ENCODE results near the gene RAB11A.

RAB11A gene

DNA sequence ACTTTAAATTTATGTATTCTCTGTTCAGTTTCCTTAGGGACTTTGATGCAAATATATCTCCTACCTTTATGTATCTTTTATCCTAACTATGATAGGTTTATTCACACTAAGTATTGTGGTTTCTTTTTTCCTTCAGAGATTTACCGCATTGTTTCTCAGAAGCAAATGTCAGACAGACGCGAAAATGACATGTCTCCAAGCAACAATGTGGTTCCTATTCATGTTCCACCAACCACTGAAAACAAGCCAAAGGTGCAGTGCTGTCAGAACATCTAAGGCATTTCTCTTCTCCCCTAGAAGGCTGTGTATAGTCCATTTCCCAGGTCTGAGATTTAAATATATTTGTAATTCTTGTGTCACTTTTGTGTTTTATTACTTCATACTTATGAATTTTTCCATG lies 18.3 kb downstream of the RAB11A start:
- DNase-seq (ENCODE audit: low read depth), result no peak

DNA sequence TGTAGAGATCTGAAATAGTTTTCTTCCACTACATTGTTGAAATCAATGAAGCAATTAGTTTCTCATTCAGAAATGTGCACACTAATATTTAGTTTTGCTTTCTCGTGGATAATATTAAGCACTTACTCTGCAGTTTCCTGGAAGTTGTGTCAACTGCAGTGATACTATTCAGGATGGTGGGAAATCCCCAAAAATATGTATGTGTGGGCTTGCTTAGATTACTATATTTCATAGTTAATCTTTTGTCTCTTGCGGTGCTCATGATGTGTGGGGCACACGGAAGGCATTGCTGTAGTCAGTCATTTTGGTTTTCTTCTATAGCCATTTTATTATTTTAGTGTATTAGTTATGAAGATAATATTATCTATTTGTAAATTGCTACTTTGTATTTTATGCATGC lies 19.7 kb downstream of the RAB11A start:
- DNase-seq (ENCODE audit: low read depth), result no peak

DNA sequence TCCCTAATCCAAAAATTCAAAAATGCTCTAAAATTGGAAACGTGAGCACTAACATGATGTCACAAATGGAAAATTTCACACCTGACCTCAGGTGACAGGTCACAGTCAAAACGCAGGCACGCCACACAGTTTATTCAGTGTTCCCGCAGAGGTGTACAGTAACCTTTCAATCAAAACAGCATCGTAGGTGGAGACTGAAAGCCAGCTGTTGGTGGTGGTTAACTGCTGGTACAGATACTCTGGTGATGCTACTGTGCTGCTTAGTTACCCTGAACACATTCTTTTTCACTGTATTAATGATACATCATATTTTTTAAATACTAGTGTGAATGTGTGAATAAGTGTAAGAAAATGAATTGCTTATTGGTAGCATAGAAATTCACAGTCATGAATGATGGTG lies 23.8 kb downstream of the RAB11A start:
- DNase-seq (ENCODE audit: low read depth), result no peak

DNA sequence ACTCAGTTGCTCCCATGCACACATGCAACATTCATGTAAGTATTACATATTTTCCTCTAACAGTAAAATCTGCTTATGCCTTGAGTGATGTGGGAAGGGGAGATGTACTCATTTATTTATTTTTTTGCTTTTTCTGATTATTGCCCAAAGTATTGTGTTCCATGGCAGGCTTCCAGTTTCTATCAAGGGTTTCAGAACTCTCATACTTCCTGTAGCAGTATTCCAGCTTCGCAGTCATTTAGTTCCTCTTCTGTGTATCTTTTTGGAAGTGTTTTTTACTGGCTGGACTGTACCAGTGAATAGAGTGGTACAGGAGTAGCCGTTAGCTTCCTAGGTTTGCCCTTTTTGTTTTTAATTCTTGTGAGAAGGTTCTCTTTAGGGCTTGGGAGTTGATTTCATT lies 26.9 kb downstream of the RAB11A start:
- no peak for DNase-seq (ENCODE audit: low read depth)

DNA sequence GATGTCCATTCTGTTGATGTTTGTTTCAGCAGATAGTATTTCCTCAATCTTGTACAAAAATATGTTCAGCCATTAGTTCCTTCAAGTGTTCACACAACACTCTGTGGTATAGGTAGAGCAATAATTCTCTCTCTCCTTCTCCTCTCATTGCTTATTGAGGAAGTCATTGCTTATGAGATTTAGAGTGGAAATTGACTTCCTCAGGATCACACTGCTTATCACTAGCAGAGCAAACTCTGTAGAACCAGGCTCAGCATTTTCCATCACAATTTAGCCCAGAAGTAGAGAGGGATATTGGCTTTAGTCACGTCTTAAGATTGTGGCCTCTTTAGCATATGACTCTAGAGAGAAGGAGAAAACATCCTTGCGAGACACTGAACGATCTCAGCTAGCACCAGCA lies 31.2 kb downstream of the RAB11A start:
- no peak for DNase-seq (ENCODE audit: low read depth)

DNA sequence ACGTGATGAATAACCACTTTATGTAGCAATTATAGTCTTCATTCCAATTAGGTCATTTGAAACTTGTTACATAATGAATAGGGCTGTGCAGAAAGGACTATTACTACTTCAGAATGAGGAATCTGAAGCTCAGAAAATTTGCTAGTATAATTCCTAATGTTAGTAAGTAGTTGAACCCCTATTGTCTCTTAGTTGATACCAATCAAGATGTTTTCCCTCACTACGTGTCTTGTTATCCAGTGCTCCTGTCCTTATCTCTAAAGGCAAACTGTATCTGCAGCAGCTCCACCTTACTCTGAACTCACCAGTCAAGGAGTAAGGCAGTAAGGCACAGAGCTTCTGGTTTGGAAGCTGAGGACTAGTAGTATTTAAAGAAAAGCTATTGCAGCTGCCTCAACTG lies 32.0 kb downstream of the RAB11A start:
- DNase-seq (ENCODE audit: low read depth), result no peak

DNA sequence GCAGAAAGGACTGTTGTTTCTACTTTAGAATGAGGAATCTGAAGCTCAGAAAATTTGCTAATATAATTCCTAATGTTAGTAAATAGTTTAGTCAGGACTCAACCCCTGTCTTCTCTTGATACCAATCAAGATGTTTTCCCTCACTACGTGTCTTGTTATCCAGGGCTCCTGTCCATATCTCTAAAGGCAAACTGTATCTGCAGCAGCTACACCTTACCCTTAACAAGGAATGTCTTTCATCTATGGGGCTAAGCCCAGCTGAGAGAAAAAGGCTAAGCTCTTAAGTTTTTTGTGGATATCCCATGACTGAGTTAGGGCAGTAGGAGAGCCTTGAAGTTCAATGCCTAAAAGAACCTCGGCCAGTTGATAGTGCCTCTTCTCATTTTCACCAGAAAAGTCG lies 32.5 kb downstream of the RAB11A start:
- DNase-seq (ENCODE audit: low read depth), result no peak

DNA sequence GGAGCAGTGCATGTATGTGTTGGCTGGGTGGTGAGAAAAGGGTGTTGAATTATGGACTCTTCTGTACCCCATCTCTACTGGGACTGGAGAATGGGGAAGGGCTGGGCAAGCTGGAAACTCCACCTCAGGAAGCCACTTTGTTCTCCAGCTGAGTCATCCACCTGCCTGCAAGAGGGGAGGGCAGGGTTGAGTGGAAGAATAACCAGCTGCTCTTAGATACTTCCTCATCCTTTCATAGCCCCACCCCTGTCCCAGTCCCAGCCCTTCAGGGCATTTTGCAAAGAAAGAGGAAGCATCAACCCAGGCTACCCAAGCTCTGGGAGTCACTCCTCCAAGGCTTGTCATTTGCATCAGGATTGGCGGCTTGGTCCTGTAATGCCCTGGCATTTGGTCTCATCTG lies 33.1 kb downstream of the RAB11A start:
- DNase-seq (ENCODE audit: low read depth), result no peak

DNA sequence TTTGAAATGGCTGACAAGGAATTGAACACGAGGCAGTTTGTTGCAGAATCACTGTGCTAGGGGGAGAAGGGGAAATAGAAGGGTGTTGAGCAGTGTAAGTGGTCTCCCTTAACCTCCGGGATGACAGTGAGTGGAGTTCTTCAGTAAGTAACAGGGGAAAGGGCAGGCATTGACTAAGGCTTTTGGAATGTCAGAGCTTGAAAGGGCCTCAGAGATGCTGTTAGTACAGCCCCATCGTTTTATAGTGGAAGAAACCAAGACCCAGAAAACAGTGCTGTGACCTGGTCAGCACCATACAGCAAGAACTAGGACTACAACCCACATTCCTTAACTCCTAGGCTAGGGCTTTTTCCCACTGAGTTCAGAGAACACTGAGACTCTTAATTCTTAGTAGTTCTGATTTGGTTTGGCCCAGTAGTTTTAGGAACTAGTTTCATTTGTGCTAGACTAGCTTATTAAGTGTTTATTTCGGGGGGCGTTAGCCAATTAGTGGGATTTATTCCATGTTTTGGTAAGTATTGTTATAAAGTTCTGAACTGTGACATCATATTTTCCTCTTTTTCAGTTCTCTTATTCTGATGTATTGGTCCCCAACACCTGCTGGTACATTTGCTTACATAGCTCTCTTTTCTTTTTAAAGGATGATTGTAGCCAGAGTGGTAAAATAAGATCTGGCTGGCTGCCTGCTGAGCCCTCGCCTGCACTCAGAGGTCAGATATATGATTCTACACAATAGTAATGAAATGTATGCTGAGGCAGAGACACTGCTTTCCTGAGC lies 34.2 kb downstream of the RAB11A start:
- DNase-seq (ENCODE audit: low read depth), result no peak

DNA sequence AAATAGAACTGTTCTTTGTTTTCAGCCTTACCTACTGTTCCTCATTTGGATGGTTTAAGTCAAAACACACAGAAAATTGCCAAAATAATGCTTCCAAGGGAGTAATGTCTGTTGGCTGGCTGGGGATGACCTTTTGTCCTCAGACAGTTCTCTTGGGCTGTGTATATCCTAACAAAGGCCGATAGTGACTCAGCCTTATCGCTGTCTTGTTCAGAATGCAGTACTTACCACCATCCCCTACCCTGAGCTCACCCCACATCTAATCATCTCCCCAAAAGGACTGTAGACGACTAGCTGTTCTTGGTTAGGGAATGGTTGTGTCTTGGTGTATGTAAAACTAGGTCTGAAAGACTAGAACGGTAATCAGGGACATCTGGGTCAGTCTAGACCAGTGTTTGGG lies 35.0 kb downstream of the RAB11A start:
- DNase-seq (ENCODE audit: low read depth), result no peak

DNA sequence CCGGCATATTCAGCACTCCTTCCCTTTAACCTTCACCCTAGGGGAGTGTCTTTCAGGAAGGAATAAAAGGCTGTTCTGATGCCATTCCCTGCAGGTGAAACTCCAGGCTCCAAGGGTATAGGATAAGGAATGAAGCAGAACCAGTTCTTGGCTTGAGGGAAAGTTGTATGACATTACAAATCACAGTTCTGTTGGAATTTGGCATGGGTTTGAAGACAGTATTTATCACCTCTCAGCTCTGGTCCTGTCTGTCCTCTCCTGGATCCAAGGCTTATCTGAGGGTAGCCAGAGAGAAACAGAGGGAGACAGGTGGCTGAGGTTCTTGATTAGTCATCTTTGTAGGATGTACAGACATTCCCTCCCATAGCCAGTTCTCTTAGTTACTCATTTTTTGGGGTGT lies 37.1 kb downstream of the RAB11A start:
- DNase-seq (ENCODE audit: low read depth), result no peak

DNA sequence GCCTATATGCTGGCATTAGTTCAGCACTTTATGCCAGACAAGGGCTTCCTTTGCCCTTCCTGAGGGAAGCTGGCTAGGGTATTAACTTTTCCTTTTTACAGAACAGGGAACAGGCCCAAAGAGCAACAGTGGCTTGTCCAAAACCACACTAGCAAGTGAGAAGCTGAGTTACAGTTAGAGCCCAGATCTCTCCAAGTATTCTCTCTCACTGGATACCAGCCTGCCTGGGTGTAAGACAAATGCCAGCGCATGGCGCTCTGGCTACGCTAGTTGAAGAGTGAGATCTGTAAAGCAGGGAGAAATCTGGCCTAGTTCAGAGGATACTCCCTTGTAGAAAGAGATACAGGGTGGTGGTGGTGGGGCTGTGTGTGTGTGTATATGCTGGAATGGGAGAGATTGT lies 38.4 kb downstream of the RAB11A start:
- DNase-seq (ENCODE audit: low read depth), result no peak

DNA sequence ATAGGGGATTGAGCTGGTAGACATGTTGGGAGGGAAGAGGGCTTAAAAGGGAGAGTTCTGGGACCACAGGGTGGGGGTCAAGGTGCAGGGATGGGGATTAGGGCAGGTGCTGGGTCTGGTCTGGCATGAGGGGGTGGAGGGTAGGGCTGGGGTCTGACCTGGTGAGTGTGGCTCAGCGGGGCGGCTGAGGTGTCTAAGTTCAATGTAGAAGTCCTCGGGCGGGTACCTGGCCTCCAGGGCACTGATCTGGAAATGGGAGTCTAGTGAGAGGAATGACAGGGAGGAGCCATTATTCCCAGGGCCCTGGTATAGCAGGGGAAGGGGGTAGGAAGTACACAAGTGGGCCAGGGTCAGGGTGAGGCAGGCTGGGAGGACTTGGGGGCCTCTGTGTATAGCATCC lies 39.6 kb downstream of the RAB11A start:
- DNase-seq (ENCODE audit: low read depth), result no peak

DNA sequence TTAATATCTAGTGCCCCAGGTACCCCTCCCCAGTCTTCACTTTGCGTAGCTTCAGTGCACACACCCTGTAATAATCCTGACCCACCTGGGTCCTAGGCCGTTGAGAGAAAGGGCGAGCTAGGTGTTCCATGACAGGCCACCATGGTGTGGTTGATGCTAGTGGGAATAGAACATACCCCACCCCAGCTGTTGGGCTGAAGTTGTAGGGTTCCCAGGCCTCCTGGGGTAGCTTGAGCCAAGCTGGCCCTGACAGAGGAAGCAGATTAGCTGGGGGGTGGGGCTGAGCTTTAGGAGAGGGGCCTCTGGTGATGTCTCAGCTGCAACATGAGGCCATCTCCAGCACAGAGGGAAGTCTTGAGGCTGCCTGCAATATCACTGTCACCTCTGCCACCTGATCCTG lies 40.5 kb downstream of the RAB11A start:
- DNase-seq (ENCODE audit: low read depth), result no peak

DNA sequence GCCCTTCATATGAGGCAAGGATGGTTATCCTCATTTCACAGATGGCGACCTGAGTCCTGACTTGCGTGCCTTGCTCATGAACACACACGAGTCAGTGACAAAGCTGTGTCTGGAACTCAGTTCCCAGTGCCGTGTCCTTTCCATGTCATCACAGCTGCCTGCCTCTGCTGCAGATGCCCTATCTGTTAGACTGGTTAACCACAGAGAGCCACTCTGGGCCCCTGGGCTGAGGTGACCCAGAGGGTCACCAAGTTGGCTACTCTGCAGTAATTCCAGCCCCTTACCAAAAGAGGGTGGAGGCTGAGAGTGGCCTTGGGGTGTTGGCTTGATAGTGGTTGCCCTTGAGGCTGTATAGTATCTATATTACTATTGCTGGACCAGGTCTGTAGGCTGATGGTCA lies 41.0 kb downstream of the RAB11A start:
- no peak for DNase-seq (ENCODE audit: low read depth)

DNA sequence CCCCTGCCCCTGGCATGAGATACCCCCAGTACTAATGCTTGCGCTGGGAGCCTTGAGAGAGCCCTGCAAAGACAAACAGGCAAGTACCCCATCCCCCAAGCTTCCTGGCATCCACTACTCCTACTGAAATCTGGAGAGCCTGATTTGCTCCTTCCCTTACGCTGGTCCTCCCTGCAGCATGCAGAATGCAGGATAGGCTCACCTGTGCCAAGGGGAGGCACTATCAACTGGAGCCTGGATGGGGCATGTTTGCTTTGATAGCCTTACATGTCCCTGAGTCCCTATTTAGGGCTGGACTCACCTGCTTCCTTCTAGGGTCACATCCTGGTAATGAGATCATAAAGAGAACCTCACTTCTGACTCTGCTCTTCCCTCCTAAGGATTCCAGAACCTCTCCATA lies 42.9 kb downstream of the RAB11A start:
- no peak for DNase-seq (ENCODE audit: low read depth)

DNA sequence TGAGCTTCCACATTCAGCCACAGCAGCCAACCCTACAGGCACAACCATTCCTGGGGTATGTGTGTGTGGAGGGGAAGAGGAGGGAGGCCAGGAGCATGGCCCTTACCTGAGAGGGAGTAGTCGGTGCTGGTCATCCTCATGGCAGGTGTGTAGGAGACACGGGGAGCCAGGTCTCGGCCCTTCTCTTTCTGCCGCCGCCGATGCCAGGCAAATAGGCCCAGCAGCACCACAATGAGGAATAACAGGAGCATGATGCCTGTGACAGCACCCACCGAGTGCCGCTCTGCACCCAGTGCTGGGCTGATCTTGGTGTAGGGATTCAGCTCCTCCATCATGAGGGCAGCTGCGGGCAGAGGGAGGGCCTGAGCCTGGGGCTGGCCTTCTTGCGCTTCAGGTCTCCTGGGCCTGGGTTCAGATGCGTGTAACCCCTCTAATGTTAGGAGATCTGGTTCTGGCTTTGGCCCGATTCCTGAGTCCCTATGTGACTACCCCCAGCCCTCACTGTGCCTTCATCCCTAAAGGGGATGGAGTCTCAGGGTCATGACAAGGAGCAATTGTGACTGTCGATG lies 44.4 kb downstream of the RAB11A start:
- DNase-seq (ENCODE audit: low read depth), result no peak

DNA sequence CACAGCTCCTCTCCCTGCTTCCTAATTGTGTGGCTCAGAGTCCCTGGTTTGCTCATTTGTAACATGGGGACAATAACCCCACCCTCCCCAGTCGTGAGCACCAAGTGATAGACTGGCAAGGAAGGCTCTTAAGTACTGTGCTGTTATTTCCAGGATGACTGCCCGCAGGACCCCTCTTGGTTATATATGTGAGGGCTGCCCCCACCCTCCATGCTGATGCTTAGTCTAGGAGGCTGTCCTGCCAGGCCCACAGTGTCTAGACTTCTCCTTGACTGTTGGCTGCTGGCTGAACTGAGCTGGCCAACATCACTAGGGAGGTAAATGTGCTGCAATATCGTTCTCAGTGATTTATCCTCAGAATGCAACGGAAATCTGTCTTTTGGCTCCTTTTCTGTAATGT lies 45.1 kb downstream of the RAB11A start:
- DNase-seq (ENCODE audit: low read depth), result no peak

DNA sequence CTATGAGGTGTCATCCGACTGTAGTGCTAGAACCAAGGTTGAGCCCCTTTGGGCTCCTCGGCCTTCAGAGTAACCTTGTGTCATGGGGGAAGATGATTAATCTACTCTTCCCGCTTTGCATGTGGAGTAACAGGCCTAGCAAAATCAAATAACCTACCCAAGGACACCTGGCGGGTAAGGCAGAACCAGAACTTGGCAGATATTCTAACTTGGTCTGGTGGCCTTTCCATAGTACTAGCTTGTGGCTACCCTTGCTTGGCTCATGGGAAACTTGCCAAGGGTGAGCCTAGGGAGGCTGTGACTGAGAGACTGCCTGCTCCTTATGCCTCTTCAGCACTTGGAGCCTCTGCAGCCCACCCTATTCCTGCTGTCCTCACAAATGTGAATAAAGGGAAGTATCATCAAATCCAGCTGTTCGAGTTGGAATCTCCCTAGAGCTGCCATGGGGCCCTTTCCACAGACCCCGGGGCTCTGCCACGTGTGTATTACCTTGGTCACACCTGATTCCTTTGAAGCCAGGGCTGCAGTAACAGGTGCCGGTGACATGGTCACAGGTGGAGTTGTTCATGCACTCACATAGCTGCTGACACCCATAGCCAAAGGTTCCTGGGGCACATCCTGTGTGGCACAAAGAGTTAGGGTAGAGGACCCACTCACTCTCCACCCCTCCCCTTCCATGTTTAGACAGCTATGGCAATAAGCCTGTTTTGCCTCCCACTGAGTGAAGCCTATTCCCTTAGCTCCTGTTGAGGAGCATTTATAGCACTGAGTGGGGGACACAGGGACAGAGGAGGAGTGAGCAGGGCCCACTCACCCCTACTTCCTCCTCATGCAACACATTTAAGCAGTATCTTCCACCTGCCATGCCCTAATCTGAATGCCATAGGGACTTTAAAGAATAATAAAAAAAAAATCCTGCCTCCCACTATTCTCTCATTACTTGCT lies 46.0 kb downstream of the RAB11A start:
- DNase-seq (ENCODE audit: low read depth), result no peak

DNA sequence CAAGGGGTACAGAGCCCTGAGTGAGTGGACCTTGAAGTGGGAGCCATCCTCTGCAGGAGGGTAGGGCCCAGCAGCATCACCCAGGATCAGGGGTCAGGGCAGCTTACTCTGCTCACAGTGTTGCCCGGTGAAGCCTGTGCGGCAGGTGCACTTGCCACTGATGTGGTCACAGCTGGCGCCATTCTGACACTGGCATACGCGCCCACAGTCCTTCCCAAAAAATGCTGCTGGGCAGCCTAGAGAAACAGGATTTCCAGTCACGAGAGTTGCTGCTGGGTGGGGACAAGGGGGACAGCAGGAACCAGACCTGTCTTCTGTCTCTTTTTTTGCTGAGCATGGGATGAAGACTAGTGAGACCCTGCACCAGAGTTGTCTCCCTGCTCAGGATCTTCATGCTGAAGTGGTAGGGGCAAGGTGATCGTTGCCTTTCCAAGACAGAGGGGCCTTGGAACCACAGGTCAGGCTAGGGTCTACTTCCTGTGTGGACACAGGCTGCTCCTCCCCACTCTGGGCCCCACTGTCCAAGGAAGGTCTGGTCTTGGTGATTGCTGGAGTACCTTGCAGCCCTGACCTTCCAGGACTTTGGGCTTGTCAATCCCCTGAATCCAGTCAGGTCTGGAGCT lies 46.9 kb downstream of the RAB11A start:
- DNase-seq (ENCODE audit: low read depth), result no peak

DNA sequence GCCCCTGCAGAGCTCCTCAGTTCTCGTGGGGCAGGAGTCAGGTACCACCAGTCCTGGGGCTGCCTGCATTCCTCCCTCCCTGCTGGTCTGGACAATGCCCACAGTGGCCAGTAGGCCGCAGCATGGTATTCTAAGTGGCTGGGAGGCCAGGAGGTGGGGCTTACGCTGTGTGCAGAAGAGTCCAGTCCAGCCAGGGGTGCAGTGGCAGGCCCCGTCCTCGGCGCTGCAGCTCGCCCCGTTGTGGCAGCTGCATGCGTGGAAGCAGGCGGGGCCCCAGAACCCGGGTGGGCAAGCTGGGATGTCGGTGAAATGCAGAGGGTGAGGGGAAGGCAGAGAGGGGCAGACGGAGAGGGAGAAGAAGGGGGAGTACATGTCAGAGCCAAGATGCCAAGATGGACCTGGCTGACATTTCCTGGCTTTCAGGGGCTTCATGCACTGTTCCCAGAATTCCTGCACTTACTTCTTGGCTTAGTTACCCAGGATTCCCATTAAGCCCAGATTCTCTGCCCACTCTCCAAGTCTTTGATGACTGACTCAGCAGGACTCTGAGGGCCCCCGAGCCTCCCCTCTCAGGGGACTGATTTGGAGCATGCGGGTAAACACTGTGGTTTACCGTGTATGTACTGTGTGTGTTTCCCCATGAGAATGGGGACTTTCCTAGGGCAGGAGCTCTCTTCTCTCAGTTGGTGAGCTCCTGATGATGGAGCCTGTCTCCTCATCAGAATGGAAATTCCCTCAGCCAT lies 47.5 kb downstream of the RAB11A start:
- DNase-seq (ENCODE audit: low read depth), result no peak

DNA sequence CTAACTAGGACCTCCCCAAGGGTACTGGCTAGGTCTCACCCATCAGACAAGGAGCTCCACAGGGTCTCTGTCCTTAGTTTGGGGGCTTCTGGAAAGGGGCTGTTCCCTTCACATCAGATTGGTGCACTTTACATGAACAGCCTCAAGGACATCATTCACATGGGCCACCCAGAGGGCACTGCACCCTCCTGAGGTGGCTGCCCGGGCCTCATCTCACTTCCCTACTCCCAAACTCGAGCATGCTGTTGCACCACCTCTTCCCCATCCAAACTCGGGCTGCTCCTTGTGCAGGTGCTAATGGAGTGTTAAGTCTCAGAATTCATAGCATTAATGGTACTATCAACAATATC lies 48.1 kb downstream of the RAB11A start:
- DNase-seq (ENCODE audit: low read depth), result no peak

All from stimulated activated CD8-positive, alpha-beta memory T cell treated with anti-CD3 and anti-CD28 coated beads, Interleukin-15, amount 100 ng/mL, for 1 hour (primary cell).